Measurements from ENCODE around the gene RNASEH1.

RNASEH1 gene

GRCh38 chr2:3558205-3559014 is at the start of gene RNASEH1:
Gene RNASEH1 (minus strand): TSS chr2:3558333. CDS start chr2:3558260, 73 bp downstream.
- in situ Hi-C loops (cut with HindIII; ENCODE audit: low sequenced_read_pairs) = no loop called here

GRCh38 chr2:3606370-3607201 is 48.5 kb upstream of the RNASEH1 start:
- in situ Hi-C loops (cut with HindIII; ENCODE audit: low sequenced_read_pairs) = no loop called here

GRCh38 chr2:3606028-3606369 is 47.9 kb upstream of the RNASEH1 start:
- in situ Hi-C loops (cut with HindIII; ENCODE audit: low sequenced_read_pairs) = no loop called here

GRCh38 chr2:3604991-3605961 is 47.1 kb upstream of the RNASEH1 start:
- in situ Hi-C loops (cut with HindIII; ENCODE audit: low sequenced_read_pairs) = no loop called here

GRCh38 chr2:3604207-3604877 is 46.2 kb upstream of the RNASEH1 start:
- in situ Hi-C loops (cut with HindIII; ENCODE audit: low sequenced_read_pairs) = no loop called here

- in situ Hi-C loops (cut with HindIII; ENCODE audit: low sequenced_read_pairs) = no loop called here
These were observed 45.5 kb upstream of the RNASEH1 start for GRCh38 chr2:3603536-3604206.

GRCh38 chr2:3602553-3603339 is 44.6 kb upstream of the RNASEH1 start:
- in situ Hi-C loops (cut with HindIII; ENCODE audit: low sequenced_read_pairs) = no loop called here

- in situ Hi-C loops (cut with HindIII; ENCODE audit: low sequenced_read_pairs) = no loop called here
These were observed 43.6 kb upstream of the RNASEH1 start for GRCh38 chr2:3601561-3602271.

GRCh38 chr2:3600256-3600855 is 42.2 kb upstream of the RNASEH1 start:
- in situ Hi-C loops (cut with HindIII; ENCODE audit: low sequenced_read_pairs) = no loop called here

- in situ Hi-C loops (cut with HindIII; ENCODE audit: low sequenced_read_pairs) = no loop called here
These were observed 41.0 kb upstream of the RNASEH1 start for GRCh38 chr2:3598912-3599854.

GRCh38 chr2:3598197-3598910 is 40.2 kb upstream of the RNASEH1 start:
- in situ Hi-C loops (cut with HindIII; ENCODE audit: low sequenced_read_pairs) = no loop called here

GRCh38 chr2:3597567-3597966 is 39.4 kb upstream of the RNASEH1 start:
- in situ Hi-C loops (cut with HindIII; ENCODE audit: low sequenced_read_pairs) = no loop called here

GRCh38 chr2:3596901-3597417 is 38.8 kb upstream of the RNASEH1 start:
- in situ Hi-C loops (cut with HindIII; ENCODE audit: low sequenced_read_pairs) = no loop called here

GRCh38 chr2:3595985-3596384 is 37.9 kb upstream of the RNASEH1 start:
- in situ Hi-C loops (cut with HindIII; ENCODE audit: low sequenced_read_pairs) = no loop called here

GRCh38 chr2:3595404-3595803 is 37.3 kb upstream of the RNASEH1 start:
- in situ Hi-C loops (cut with HindIII; ENCODE audit: low sequenced_read_pairs) = no loop called here
